Heart right ventricle (tissue), 16 donors: ENCODE data around the gene MAU2. TPM values are rescaled to one million over a fixed set of nuclear protein-coding genes. Genes with fewer than 3 reads are reported as not detected.

Experiments
- ATAC-seq, 8 donors: fragments of 200-7000 bp; cut with Tn5 transposase; one replicate each; pipeline ENCODE4 v1.9.1; 2020; ENCODE audit warnings: mild to moderate bottlenecking in 8 of 8, moderate library complexity in 8 of 8, moderate number of reproducible peaks in 1 of 8
- DNase-seq, 2 donors: peaks; one replicate each; pipeline ENCODE4 v3.0.0-alpha.2; 2020
- H3K27ac ChIP-seq, 10 donors: fragments of 200-600 bp; sonication (generic) in 2 of 10; one replicate each; pipeline versions ENCODE4 v1.5.0 to v1.8.0; 2020 to 2022; ENCODE audit warnings: mild to moderate bottlenecking in 3 of 10
- H3K27me3 ChIP-seq, 7 donors: fragments of 200-600 bp; one replicate each; pipeline ENCODE4 v1.8.0; 2021 to 2022; ENCODE audit warnings: mild to moderate bottlenecking in 2 of 7
- H3K36me3 ChIP-seq, 9 donors: fragments of 200-600 bp; sonication (generic) in 1 of 9; one replicate each; pipeline versions ENCODE4 v1.5.0 to v1.8.0; 2020 to 2022; ENCODE audit warnings: mild to moderate bottlenecking in 2 of 9
- H3K4me1 ChIP-seq, 9 donors: fragments of 200-600 bp; sonication (generic) in 1 of 9; one replicate each; pipeline versions ENCODE4 v1.5.0 to v1.8.0; 2020 to 2022; ENCODE audit warnings: mild to moderate bottlenecking in 4 of 9
- H3K4me3 ChIP-seq, 10 donors: fragments of 200-600 bp; sonication (generic) in 2 of 10; one replicate each; pipeline versions ENCODE4 v1.5.0 to v1.8.0; 2020 to 2022; ENCODE audit warnings: mild to moderate bottlenecking in 7 of 10, moderate library complexity in 2 of 10
- H3K9me3 ChIP-seq, 11 donors: fragments of 200-600 bp in 10 of 11; sonication (generic) in 2 of 11; one replicate each; pipeline versions ENCODE4 v1.5.0 to v1.8.0; 2013 to 2022; ENCODE audit warnings: mild to moderate bottlenecking in 2 of 11, control low read depth in 1 of 11, moderate library complexity in 1 of 11
- WGBS, 2 donors: extraction: QIAGEN DNeasy Blood & Tissue Kit; methylation state at CpG; one replicate each; pipeline ENCODE4 v1.1.7; 2013; ENCODE audit warnings: inconsistent platforms in 1 of 2; 5-methylcytosine and 5-hydroxymethylcytosine counted together
- intact Hi-C, 10 donors: fragments of 100-400 bp; cut with DNase I; formaldehyde crosslinking; loops; one replicate each; pipeline versions ENCODE4 v1.11.1 to v1.14.2; 2022
- polyA plus RNA-seq, 2 donors: library from polyadenylated mRNA; stranded (reverse); fragments of 200-250 nt; gene quantifications; one replicate each; pipeline ENCODE4 v1.2.3, GENCODE V29; 2013
- total RNA-seq, 10 donors: library from RNA; stranded (reverse); fragmentation: NEBNext Ultra II Directional in 3 of 10; extraction: Animal tissue kit (Norgen Biotek cat#: 25700) in 3 of 10; gene quantifications; one replicate each; pipeline versions ENCODE4 v1.2.1 to v1.2.4, GENCODE V29; 2021 to 2023
- TF ChIP-seq, protein P1 (sequence below), 9 donors: fragments of 200-600 bp; sonication (generic) in 2 of 9; IDR thresholded peaks; one replicate each; pipeline versions ENCODE4 v1.5.0 to v1.8.0; 2021 to 2022; ENCODE audit warnings: antibody characterized with exemption in 9 of 9, mild to moderate bottlenecking in 5 of 9, moderate library complexity in 1 of 9
- donor health status: Arrhythmogenic right ventricular cardiomyopathy.
- donor health status: ischemic (EF 13 %, LVEDD 7.1; RV severe dilation, severe dysfunction).
- donor health status: healthy with polysubstance abuse.
- donor health status: DM: no; HTN: yes; CAD: no.
- donor health status: DM: no; HTN: no; CAD: no.
- donor health status: ischemic (EF 25% LVEDD 6.9; RV normal size, moderate dysfunction).
- donor health status: ischemic (EF 25% LVEDD 5.7; RV mildly dilated, moderate dysfunction).
- donor health status: healthy.
- donor health status: DM: yes; HTN: yes; CAD: no.
- donor health status: Ischemic cardiomyopathy.
- donor health status: ischemic (EF 35%, LVEDD 5.7; RV mildly dilated, moderate dysfunction).
- donor health status: nonischemic (EF 11% LVEDD 7.7; RV severe dilation, severe dysfunction).
- donor health status: DM: yes; HTN: yes; CAD: no.
- donor health status: PGD.
- donor health status: ischemic (EF 29% LVEDD 5.4; RV normal size, mild dysfunction).
- donor health status: nonischemic (EF 23%, LVEDD 6.1; RV moderate dilation, normal function).

MAU2 gene
- total and polyA plus RNA-seq, 12 donors: 11.2 to 48.6 (median 36.7) TPM

- ATAC-seq (no peak), DNase-seq (no peak)
- intact Hi-C loops: loop anchor here in 2 of 10 donors (10.0 kb wide), 1 partner anchor 200 kb away; no protein-coding TSS in a partner anchor
- 85 to 89% methylated on average over 21 of the region's 21 CpGs for WGBS, 2 donors
- H3K27ac ChIP-seq: no peak overlapping the region
- no peak overlapping the region for H3K4me3 ChIP-seq
- no peaks in the 10 kb centered on the region for H3K9me3 ChIP-seq
- H3K27me3 ChIP-seq: no peaks in the 10 kb centered on the region
- H3K36me3 ChIP-seq: peaks cover 5 to 100% (median 85%) of the 10 kb centered on the region in 9 donors
- H3K4me1 ChIP-seq: peaks cover 0 to 8% (median 0%) of the 10 kb centered on the region in 9 donors
- TF ChIP-seq, protein P1, sequence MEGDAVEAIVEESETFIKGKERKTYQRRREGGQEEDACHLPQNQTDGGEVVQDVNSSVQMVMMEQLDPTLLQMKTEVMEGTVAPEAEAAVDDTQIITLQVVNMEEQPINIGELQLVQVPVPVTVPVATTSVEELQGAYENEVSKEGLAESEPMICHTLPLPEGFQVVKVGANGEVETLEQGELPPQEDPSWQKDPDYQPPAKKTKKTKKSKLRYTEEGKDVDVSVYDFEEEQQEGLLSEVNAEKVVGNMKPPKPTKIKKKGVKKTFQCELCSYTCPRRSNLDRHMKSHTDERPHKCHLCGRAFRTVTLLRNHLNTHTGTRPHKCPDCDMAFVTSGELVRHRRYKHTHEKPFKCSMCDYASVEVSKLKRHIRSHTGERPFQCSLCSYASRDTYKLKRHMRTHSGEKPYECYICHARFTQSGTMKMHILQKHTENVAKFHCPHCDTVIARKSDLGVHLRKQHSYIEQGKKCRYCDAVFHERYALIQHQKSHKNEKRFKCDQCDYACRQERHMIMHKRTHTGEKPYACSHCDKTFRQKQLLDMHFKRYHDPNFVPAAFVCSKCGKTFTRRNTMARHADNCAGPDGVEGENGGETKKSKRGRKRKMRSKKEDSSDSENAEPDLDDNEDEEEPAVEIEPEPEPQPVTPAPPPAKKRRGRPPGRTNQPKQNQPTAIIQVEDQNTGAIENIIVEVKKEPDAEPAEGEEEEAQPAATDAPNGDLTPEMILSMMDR (IDR thresholded peaks at IDR 0.05): no peak
Measured at GRCh38 chr19:19345232-19345631, 24.6 kb downstream of the MAU2 start.

DNA sequence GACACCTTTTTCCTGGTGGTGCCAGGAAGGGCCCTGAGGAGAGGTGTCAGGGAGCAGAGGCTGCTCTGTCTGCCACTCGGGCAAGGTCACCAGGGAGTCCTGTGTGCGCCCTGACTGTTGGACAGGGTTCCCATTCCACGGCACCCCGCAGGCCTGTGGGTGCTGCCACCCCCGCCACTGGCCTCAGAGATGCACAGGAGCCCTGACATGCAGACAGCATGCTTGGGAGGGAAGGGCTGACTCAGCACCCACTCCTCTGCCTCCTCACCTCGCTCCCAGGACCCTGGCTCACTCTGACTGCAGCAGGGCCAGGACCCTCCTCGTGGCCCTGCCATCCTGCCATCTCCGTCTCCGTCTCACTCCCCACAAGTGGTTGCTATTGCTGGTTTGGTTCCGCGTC, 25.3 kb downstream of the MAU2 start:
- ATAC-seq (no peak), DNase-seq (no peak)
- H3K27ac ChIP-seq: no peak overlapping the region
- H3K4me3 ChIP-seq: no peak overlapping the region
- peaks cover 0 to 8% (median 0%) of the 10 kb centered on the region in 9 donors for H3K4me1 ChIP-seq
- intact Hi-C loops: loop anchor here in 2 of 10 donors (10.0 kb wide), 1 partner anchor 201 kb away; no protein-coding TSS in a partner anchor
- TF ChIP-seq, protein P1 (IDR thresholded peaks at IDR 0.05): no peak
- H3K27me3 ChIP-seq: no peaks in the 10 kb centered on the region
- peaks cover 4 to 100% (median 79%) of the 10 kb centered on the region in 9 donors for H3K36me3 ChIP-seq
- WGBS, 2 donors: 95 to 96% methylated on average over 11 of the region's 11 CpGs
- no peaks in the 10 kb centered on the region for H3K9me3 ChIP-seq

- DNase-seq (no peak), ATAC-seq (no peak)
- intact Hi-C loops: loop anchor here in 2 of 10 donors (10.0 kb wide), 1 partner anchor 203 kb away; no protein-coding TSS in a partner anchor
- H3K9me3 ChIP-seq: no peaks in the 10 kb centered on the region
- no peaks in the 10 kb centered on the region for H3K27me3 ChIP-seq
- peaks cover 0 to 6% (median 0%) of the 10 kb centered on the region in 9 donors for H3K4me1 ChIP-seq
- H3K27ac ChIP-seq: no peak overlapping the region
- TF ChIP-seq, protein P1 (IDR thresholded peaks at IDR 0.05): no peak
- H3K4me3 ChIP-seq: no peak overlapping the region
- H3K36me3 ChIP-seq: peaks cover 0 to 100% (median 79%) of the 10 kb centered on the region in 9 donors
- WGBS, 2 donors: 90 to 93% methylated on average over 10 of the region's 10 CpGs
Measured at GRCh38 chr19:19347401-19348110, 26.9 kb downstream of the MAU2 start.

DNA sequence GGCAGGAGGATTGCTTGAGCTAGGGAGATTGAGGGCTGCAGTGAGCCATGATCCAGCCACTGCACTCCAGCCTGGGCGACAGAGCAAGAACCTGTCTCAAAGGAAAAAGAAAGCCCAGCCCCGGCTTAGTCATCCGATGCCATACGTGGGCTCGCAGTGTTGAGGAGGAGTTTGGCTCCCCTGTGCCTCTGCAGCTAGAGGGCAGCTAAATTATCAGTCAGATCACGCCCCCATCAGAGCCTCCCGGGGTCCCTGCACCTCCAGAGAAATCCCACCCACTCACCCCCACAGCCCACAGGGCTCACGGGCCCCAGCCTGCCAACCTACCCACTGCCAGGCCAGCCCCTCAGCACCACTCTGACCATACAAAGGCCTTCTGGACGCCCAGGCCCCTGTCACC, 27.6 kb downstream of the MAU2 start:
- Histone ChIP-seq H3K4me3 (no peak overlapping the region), H3K36me3 (peaks cover 0 to 100% (median 80%) of the 10 kb centered on the region in 9 donors), H3K9me3 (no peaks in the 10 kb centered on the region), H3K27ac (no peak overlapping the region), H3K4me1 (no peaks in the 10 kb centered on the region), H3K27me3 (no peaks in the 10 kb centered on the region)
- WGBS, 2 donors: 83 to 89% methylated on average over 9 of the region's 9 CpGs
- TF ChIP-seq, protein P1 (IDR thresholded peaks at IDR 0.05): no peak
- no peak for DNase-seq
- ATAC-seq: no peak
- intact Hi-C loops: loop anchor here in 2 of 10 donors (10.0 kb wide), 1 partner anchor 203 kb away; no protein-coding TSS in a partner anchor
